ENCODE measurements around the gene ATP9B.
A peak's percentile ranks its signal among the peaks of the same experiment; 100 is the strongest.

The ATP9B gene

DNA sequence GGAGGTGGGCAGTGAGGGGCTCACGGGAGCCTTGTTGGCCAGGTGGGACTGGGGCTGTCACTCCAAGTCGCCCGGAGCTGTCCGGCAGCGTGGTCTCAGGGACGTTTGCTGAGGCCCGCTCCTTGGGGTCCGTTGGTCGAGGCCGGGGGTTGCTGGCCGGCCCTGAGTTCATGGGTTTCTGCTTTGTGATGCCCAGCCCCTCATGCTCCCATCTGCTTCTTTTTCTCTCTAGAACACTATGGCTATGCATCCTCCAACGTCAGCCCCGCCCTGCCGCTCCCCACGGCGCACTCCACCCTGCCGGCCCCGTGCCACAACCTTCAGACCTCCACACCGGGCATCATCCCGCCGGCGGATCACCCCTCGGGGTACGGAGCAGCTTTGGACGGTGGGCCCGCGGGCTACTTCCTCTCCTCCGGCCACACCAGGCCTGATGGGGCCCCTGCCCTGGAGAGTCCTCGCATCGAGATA is 341.0 kb downstream of the ATP9B start:
- Histone ChIP-seq H3K4me2 (no peak overlapping the region), H3K9me3 (replicated peaks in 1 of 11) (no peaks in the 10 kb centered on the region)

DNA sequence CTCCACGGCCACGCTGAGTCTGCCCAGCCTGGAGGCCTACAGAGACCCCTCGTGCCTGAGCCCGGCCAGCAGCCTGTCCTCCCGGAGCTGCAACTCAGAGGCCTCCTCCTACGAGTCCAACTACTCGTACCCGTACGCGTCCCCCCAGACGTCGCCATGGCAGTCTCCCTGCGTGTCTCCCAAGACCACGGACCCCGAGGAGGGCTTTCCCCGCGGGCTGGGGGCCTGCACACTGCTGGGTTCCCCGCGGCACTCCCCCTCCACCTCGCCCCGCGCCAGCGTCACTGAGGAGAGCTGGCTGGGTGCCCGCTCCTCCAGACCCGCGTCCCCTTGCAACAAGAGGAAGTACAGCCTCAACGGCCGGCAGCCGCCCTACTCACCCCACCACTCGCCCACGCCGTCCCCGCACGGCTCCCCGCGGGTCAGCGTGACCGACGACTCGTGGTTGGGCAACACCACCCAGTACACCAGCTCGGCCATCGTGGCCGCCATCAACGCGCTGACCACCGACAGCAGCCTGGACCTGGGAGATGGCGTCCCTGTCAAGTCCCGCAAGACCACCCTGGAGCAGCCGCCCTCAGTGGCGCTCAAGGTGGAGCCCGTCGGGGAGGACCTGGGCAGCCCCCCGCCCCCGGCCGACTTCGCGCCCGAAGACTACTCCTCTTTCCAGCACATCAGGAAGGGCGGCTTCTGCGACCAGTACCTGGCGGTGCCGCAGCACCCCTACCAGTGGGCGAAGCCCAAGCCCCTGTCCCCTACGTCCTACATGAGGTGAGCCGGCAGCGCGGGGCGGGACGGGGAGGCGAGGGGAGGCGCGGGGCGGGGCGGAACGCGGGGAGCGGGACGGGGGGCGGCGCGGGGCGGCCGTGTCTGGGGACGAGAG is 341.8 kb downstream of the ATP9B start:
- H4K20me1 ChIP-seq, result peaks cover 22 to 60% (median 37%) of the 10 kb centered on the region in 11 experiments; a peak in 20 of 22 replicates
- TF ChIP-seq Cebpa-rat (IDR thresholded peaks at IDR 0.05), result no peak
- H3K9ac ChIP-seq, result no peak overlapping the region
- H3K4me2 ChIP-seq, result peak overlapping the region in 9 of 11 experiments; percentile 3 to 81 (median 66); a peak in 11 of 22 replicates
- H3K36me3 ChIP-seq, result peaks cover 29 to 53% (median 41%) of the 10 kb centered on the region in 11 experiments
- H3K27me3 ChIP-seq, result no peaks in the 10 kb centered on the region
- no peak overlapping the region for H3K27ac ChIP-seq
- H3K4me1 ChIP-seq, result peaks cover 20 to 47% (median 34%) of the 10 kb centered on the region in 10 experiments
- H3K4me3 ChIP-seq, result no peak overlapping the region
- H3K9me3 ChIP-seq (replicated peaks in 1 of 11), result no peaks in the 10 kb centered on the region

More for the DNA sequence above, 341.0 kb downstream of the ATP9B start:
- Histone ChIP-seq H3K27me3 (no peaks in the 10 kb centered on the region), H3K4me1 (peaks cover 28 to 55% (median 41%) of the 10 kb centered on the region in 10 experiments), H3K4me3 (no peak overlapping the region), H3K9ac (no peak overlapping the region), H3K27ac (no peak overlapping the region), H3K36me3 (peaks cover 29 to 52% (median 40%) of the 10 kb centered on the region in 11 experiments), H4K20me1 (peaks cover 22 to 52% (median 37%) of the 10 kb centered on the region in 11 experiments; a peak in 20 of 22 replicates)
- no peak for TF ChIP-seq Cebpa-rat (IDR thresholded peaks at IDR 0.05)

DNA sequence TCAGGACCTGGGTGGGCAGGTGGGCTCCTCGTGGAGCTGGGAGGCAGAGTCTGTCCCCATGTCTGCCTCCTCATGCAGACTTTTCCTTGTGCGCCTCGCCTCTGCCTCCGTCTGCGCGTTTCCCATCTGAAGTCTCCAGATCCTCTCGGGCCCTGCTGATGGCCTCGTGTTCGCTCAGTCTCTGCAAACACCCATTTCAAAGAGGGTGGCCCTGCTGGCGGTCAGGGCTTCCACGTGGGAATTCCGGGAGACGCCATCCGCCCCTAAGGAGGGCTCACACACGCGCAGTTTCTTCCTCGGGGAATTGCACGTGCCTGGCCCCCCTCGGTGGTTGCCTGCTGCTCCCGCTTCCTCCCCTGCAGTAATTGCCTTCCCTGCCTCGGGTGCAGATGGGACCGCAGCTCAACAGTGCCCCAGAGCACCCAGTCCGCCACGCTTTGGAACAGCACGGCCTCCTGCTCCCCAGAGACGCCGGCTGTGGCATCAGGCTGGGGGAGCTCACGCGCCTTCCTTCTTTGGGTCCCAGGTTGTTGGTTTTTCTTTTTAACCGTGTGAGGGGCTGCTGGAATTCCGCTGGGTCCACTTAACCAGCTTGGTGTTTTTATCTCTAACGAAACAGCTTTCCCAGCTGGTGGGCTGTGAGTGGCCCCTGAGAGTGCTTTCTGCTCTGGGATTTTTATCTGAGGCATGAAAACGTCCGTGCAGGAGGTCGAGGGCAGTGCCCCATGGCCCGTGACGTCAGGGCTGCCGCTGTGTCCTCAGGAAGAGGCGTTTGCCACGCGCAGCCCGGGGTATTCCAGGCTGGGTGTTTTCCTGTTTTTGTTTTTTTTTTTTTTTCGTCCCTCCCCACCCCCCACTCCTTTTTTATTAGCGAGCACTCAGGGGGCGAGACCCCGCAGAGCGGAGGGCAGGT is 342.7 kb downstream of the ATP9B start:
- H3K36me3 ChIP-seq, result peaks cover 29 to 53% (median 45%) of the 10 kb centered on the region in 11 experiments
- H3K9ac ChIP-seq, result peak overlapping the region in 5 of 11 experiments; percentile 20 to 46 (median 29); a peak in 5 of 22 replicates

DNA sequence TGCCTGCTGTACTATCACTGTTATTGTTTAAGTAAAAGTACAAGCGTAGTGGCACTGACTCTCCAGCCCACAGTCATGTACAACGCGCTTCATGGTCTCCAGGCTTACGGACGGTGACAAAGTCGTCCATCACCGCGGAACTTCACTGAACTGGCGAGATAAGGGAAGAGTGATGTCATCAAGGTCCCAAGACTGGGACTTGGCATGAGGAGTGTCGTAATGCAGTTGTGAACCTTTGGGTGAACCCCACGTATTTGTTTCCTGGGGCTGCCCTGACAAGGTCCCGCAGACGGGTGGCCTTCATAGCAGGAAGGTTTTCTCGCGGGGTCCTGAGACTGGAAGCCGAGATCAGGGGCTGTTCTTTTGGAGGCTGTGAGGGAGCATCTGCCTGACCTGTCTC is 343.8 kb downstream of the ATP9B start:
- no peak overlapping the region for H3K27ac ChIP-seq
- peak overlapping the region in 3 of 11 experiments; percentile 46 to 81 (median 62); a peak in 4 of 22 replicates for H3K4me2 ChIP-seq
- peaks cover 29 to 47% (median 42%) of the 10 kb centered on the region in 11 experiments for H3K36me3 ChIP-seq
- no peak overlapping the region for H3K4me3 ChIP-seq
- no peak overlapping the region for H3K9ac ChIP-seq
- peaks cover 33 to 74% (median 49%) of the 10 kb centered on the region in 11 experiments; a peak in 20 of 22 replicates for H4K20me1 ChIP-seq
- H3K27me3 ChIP-seq, result no peaks in the 10 kb centered on the region
- peaks cover 10 to 45% (median 35%) of the 10 kb centered on the region in 10 experiments for H3K4me1 ChIP-seq
- no peaks in the 10 kb centered on the region for H3K9me3 ChIP-seq (replicated peaks in 1 of 11)
- no peak for TF ChIP-seq Cebpa-rat (IDR thresholded peaks at IDR 0.05)

More for the DNA sequence above, 342.7 kb downstream of the ATP9B start:
- Histone ChIP-seq H4K20me1 (peaks cover 30 to 69% (median 45%) of the 10 kb centered on the region in 11 experiments; a peak in 20 of 22 replicates), H3K27ac (peak overlapping the region in 4 of 11 experiments; percentile 0 to 48 (median 19); a peak in 6 of 22 replicates), H3K4me3 (no peak overlapping the region), H3K9me3 (replicated peaks in 1 of 11) (no peaks in the 10 kb centered on the region), H3K4me2 (peak overlapping the region; percentile 46 to 81 (median 67)), H3K27me3 (no peaks in the 10 kb centered on the region), H3K4me1 (peaks cover 11 to 46% (median 31%) of the 10 kb centered on the region in 10 experiments)
- TF ChIP-seq Cebpa-rat (IDR thresholded peaks at IDR 0.05), result no peak

DNA sequence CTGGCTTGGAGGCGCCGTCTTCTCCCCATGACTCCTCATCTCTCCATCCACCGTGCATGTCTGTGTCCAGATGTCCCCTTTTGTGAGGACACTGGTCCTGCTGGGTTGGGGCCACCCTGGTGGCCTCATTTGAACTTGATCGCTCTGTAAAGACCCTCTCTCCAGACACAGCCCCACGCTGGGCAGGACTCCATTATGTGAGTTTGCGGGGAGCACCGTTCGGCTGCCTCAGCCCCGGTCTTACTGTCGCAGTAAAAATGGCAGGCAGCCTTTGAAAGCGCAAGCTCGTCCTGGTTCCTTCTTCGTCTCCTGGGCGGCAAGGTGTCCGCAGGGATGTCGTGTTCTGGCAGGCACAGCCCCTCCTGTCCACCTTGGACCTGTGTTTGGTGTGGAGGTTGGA is 344.2 kb downstream of the ATP9B start:
- Histone ChIP-seq H3K9me3 (replicated peaks in 1 of 11) (no peaks in the 10 kb centered on the region), H3K4me1 (peaks cover 13 to 49% (median 39%) of the 10 kb centered on the region in 10 experiments), H3K27ac (no peak overlapping the region), H3K27me3 (no peaks in the 10 kb centered on the region), H4K20me1 (peaks cover 37 to 78% (median 53%) of the 10 kb centered on the region in 11 experiments; a peak in 21 of 22 replicates), H3K4me2 (no peak overlapping the region), H3K4me3 (no peak overlapping the region), H3K36me3 (peaks cover 29 to 48% (median 42%) of the 10 kb centered on the region in 11 experiments), H3K9ac (no peak overlapping the region)
- TF ChIP-seq Cebpa-rat (IDR thresholded peaks at IDR 0.05), result no peak

DNA sequence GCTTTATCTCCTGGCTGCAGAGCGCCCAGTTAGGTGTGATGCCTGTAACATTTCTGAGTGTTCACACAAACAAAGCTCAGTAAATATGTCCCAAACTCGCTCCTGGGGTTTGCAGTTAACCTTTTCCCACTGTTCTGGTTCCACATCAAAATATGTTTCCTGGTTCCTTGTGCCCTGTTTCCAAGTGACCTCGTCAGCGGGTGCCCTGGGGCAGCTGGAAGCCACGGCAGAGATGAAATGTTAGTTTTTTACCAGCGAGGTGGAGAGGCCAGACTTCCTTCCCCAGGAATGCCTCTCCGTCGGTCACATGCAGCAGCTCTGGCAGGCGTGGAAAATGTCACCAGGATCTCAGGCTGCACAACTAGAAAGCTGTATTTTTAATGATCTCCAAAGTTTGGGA is 344.7 kb downstream of the ATP9B start:
- Histone ChIP-seq H3K27ac (no peak overlapping the region; a peak in 1 of 22 replicates), H3K27me3 (0 out of 22 replicates have a peak, but pooled peaks cover 0 to 2% (median 0%) of the 10 kb centered on the region in 11 experiments), H4K20me1 (peaks cover 42 to 83% (median 58%) of the 10 kb centered on the region in 11 experiments; a peak in 21 of 22 replicates), H3K9ac (no peak overlapping the region), H3K4me2 (no peak overlapping the region), H3K4me3 (no peak overlapping the region), H3K9me3 (replicated peaks in 1 of 11) (no peaks in the 10 kb centered on the region), H3K4me1 (peaks cover 17 to 54% (median 43%) of the 10 kb centered on the region in 10 experiments), H3K36me3 (peaks cover 29 to 48% (median 42%) of the 10 kb centered on the region in 11 experiments)
- TF ChIP-seq Cebpa-rat (IDR thresholded peaks at IDR 0.05), result no peak

DNA sequence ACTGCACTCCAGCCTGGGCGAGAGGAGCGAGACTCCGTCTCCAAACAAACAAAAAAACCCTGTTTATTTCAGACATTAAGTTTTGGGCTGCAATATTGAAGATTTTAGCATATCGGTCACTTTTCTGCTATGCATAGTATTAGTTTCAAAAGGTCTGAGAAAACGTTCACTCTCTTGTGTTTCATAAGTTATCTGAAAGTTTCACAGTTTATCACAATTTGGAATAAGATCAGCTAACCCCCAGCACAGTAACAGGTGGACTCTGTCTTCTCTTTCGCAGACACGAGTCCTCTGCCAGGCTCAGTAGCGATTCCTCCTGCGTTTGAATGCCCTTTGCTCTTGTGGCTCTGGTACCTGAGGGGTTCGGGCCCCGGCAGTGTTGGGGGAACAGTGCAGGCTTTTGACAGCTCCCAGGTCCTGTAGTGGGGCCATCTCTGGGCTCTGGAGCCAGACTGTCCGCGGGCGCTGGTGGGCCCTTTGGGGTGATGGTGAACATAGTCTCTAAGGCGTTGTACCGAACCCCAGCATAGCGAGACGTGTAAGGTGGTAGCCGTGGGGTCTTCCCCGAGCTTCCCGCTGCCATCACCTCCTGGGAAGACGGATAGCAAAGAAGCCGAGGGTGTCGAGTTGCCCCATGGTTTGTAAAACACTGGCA is 347.0 kb downstream of the ATP9B start:
- Histone ChIP-seq H4K20me1 (peaks cover 64 to 92% (median 81%) of the 10 kb centered on the region in 11 experiments), H3K27me3 (peaks cover 0 to 14% (median 0%) of the 10 kb centered on the region in 11 experiments; a peak in 3 of 22 replicates)

More for the DNA sequence above, 347.0 kb downstream of the ATP9B start:
- Histone ChIP-seq H3K4me1 (peaks cover 37 to 67% (median 60%) of the 10 kb centered on the region in 10 experiments), H3K9me3 (replicated peaks in 1 of 11) (no peaks in the 10 kb centered on the region), H3K9ac (no peak overlapping the region), H3K36me3 (peaks cover 31 to 48% (median 41%) of the 10 kb centered on the region in 11 experiments), H3K4me3 (no peak overlapping the region), H3K27ac (0 out of 22 replicates have a peak overlapping the region, but pooled peaks of 2 of the 11 experiments have one; percentile 13 to 15), H3K4me2 (peak overlapping the region in 7 of 11 experiments; percentile 18 to 38 (median 30); a peak in 7 of 22 replicates)
- TF ChIP-seq Cebpa-rat (IDR thresholded peaks at IDR 0.05), result no peak
